Left lobe of liver (tissue), 2 donors: ENCODE data around the gene CIAO1. TPM values are rescaled to one million over a fixed set of nuclear protein-coding genes. Genes with fewer than 3 reads are reported as not detected.
A peak's percentile ranks its signal among the peaks of the same experiment; 100 is the strongest.

Source experiments
- ATAC-seq: fragments of 200-7000 bp; cut with Tn5 transposase; one replicate; pipeline ENCODE4 v1.9.1; 2020; ENCODE audit warnings: mild to moderate bottlenecking, moderate library complexity
- DNase-seq: peaks from one replicate; pipeline ENCODE4 v3.0.0-alpha.2; 2020; ENCODE audit warnings: low spot score
- total RNA-seq: library from RNA; stranded (reverse); gene quantifications from one replicate; pipeline ENCODE4 v1.2.1, GENCODE V29; 2021
- donor health status: DM: no; HTN: no; CAD: no; lungs with moderate emphysema.
- donor health status: DM: no; HTN: yes; CAD: no.

Gene CIAO1
- total RNA-seq, 1 donor from 2014 or later: 45.0 TPM

DNA sequence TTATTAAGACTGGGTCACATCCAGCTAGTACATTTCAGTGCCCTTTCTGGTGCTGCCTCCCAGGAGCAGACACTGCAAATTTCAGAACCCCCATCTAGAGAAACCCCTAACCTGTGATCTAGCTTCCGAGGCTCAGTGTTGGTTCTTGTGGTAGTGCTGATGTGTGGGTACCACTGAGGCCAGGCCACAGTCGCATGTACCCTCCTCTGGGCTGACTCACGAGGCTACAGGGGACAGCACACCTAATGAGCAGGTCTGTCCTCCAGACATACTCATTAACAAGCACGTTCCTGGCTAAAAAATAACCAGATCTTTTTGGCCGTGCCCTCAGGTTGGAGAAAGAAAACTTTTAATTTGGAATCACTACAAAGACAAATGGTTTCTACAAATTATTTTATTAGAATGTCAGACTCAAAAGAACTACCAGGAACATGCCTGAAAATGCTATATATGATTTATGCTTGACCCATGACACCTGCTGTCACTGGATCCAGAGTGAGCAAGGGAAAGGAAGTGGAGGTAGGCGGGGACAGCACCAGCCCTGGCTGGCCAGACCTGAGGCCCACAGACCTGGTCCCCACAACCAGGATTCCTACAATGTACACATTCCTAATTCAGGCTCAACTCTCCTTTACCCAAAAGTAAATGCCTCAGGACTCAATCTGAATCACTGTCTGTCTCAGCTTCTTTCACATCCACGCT is 8.5 kb downstream of the CIAO1 start:
- ATAC-seq: peak; percentile 10
- no peak for DNase-seq

DNA sequence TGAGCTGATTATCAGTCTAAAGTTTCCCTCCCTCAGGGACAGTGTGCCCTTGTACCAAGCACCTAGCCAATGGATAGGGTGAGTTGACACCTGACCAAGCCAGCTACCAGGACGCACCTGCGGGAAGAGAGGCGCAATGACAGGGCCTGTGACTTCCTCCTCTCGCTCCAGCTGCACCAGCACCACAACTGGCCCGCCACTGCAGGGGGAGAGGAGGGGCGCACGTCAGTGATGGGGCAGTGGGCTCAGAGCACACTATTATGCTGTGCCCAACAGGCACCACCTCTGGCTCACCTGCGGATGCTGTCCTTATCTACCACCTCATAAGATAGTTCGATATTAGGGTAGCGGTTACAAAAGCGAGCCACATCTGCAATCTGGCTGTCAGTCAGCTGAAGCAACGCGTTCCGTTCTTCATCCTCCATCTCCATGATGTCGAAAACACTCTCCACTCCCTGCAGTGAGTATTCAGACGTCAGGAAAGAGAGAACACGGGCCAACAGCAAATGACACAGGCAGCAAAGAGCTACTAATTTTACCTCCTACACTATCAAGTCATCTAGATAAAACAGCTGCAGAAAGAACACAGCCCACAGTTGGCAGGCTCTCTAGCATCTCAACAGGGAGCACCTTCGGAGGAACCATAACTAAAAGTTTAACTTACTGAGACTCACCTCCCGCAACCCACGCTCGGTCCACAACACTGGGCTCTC is 10.9 kb downstream of the CIAO1 start:
- no peak for DNase-seq

DNA sequence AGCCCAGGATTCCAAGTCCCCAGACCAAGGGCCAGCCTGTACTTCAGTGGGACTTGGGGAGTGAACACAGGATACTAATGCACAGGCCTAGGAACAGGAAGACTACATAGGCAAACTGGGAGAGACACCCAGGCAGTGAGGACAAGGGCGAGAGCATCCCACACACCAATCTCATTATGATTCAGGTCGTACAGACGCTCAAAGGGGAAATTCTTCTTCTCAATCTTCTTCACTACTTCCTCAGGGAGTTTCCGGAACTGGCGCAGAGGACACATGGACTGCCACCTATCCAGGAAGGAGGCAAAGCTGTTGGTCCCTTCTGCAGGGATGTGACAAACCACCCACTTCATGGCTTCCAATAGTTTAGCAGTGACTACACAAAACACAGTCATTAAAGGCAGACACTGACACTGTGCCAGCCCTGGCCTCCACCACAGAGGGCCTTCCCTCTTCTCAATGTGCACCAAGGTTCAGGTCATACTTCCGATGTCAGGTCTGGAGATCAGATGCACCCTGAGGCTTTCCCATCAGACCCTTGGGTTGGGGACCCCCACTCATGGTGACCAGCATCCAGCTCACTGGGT is 21.3 kb downstream of the CIAO1 start:
- DNase-seq (no peak), ATAC-seq (no peak)

More for the DNA sequence above, 10.9 kb downstream of the CIAO1 start:
- ATAC-seq: no peak

DNA sequence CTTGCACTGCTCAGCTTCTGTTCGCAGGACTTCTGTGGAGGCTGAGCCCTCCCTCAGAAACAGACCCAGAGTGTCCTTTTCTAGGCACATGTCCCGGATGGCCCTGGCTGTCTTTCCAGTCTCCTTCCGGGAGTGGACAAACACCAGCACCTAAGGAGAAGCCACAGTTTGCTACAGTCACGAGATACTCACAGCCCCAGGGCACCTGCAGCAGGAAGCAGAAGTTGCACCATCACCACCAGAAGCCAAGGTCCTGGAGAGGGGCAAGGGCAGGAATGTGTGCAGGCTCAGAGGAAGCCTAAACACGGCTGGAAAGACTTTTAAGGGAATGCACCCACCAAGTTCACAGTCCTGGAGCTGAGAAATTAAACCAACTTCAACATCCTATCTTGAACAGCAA is 25.7 kb downstream of the CIAO1 start:
- no peak for ATAC-seq

DNA sequence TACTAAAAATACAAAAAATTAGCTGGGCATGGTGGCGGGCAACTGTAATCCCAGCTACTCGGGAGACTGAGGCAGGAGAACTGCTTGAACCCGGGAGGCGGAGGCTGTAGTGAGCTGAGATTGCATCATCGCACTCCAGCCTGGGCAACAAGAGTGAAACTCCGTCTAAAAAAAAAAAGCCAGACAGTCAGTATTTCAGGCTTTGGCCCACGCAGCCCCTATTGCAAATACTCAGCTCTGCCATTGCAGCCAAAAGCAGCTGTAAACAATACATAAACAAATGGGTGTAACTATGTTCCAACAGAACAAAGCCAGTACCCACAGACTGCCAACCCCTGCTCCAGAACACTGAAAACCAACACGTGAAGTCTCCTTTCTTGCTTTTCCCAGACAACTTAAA is 28.2 kb downstream of the CIAO1 start:
- ATAC-seq (peak; percentile 38), DNase-seq (peak; percentile 52)

More for the DNA sequence above, 25.7 kb downstream of the CIAO1 start:
- no peak for DNase-seq

DNA sequence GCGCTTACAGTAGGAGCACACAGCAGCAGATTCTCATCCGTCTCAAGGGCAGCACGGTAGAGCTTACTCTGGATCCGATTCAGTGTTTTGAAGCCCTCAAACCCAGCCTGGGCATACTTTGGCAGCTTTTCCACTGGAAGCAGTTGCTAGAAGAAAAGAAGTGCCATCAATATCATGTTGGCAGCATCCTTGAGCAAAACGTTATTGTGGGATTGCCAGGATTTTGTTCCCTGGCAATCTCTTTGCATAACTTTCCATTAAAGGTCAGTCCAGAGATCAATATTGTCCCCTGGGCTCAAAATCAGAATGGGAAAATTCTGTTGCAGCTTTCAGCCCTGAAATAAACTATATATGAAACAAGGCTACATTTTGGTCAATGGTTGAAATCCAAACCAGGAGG is 30.9 kb downstream of the CIAO1 start:
- ATAC-seq (peak; percentile 87), DNase-seq (peak; percentile 79)

DNA sequence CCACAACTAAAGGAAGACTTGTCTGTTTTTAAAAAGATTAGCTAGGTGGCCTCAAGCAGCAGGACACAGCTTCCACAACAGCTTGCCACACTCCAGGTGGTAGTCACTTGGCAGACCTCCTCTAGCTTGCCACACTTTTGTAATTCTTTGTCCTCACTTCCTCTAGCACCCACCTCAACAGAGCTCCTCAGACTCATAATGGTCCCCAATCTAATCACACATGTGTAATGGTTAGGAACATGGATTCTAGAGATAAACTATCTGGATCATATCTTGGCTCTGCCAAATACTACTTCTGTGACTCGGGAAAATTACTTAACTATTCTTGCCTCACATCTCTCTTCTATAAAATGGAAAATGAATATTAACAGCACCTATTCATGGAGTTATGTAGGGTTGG is 35.8 kb downstream of the CIAO1 start:
- ATAC-seq (no peak), DNase-seq (no peak)

DNA sequence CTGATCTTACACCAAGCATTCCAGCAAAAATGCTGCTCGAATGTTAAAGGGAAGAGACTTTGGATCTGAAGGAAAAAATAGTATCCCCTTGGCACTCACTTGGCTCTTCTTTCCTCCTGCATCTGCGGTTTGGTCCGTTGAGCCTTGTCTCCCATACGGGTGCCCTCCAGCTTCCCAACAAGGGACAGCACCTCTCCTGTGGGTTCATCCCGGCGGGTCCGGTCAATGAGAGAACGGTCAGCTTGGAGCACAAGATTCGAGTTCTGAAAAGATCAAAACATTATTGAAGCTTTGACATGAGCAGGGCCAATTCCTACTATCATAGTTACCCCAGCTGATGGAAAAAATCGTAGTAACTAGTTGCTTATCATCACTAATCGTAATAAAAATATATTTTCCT is 38.6 kb downstream of the CIAO1 start:
- ATAC-seq: no peak

DNA sequence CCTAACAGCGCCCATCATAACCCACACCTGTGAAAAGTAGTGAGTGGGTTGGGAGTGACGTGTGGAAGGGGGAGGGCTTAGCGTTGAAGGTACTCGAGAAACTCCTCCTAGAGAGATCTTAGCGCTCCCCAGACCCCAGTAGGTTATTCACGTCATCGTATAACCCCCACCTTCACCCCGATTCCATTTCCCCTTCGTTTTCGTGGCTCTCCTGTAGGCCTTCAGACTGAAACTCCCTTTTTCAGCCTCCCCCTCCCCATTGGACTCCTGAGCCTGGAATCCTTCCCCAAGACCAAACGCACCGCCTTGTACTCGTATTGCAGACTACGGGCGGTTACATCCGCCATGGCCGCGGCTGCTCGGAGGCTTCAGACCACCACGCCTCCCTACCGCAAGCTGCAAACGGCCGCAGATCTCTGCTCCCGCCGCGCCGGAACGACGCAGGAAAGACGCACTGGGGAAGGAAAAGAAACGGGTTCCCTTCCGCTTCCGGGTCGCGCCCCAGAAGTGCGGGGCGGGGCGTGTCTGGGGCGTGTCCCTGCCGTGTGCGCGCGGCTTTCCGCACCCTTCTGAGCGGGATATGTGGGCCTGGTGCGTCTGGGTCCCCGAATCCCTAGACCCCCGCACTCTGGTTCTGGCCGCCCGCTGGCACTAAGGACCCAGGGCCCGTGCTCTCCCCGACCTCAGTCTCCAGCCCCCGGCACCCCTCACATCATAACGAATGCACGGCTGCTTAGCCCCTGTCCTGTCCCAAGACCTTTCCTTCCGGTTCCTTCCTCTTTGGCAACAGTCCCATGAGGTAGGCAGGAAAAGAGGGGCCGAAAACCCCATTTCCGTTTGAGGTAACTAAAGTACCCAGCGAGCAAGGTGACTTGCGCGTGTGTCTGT is 39.3 kb downstream of the CIAO1 start, which contains the start of gene SNRNP200:
Gene SNRNP200, minus strand, starts transcription at position 456 of the 888 bp plus-strand sequence. Its CDS starts 109 bp downstream, at position 347.
- DNase-seq (peak; percentile 89), ATAC-seq (peak; percentile 100)

More for the DNA sequence above, 38.6 kb downstream of the CIAO1 start:
- no peak for DNase-seq

DNA sequence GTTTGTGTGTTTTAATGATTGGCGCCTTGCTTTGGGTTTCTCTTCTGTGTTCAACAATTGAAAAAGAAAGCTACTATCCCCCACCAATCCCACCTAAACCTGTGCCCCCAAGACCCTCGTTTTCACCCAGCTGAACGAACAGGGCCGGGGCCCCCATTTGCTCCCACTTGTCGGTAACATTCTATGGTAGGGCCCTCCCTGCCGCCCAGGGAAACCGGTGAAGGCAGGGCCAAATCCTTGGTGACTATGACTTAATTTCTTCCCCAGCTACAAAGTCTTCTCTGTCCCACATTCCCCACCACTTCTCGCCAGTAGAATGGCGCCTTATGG is 39.9 kb downstream of the CIAO1 start:
- ATAC-seq (no peak), DNase-seq (no peak)

DNA sequence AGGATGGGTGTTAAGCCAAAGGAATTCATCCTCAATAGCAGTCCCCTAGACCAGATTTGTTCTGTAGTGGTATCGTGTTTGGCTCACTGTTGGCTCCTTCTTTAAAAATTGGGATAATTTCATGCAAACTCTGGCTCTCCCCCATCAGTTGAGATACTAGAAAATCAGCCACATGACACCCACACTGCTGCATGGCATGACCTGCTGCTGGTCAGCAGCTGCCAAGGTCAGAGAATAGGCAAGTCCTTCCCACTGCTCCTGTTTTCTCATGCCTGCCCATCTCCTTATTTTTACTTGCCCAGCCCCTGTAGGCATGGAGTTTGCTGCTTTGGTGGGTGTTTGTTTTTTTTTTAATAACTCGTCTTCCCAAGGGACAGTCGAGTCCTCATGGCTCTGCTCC is 40.3 kb downstream of the CIAO1 start:
- DNase-seq (no peak), ATAC-seq (no peak)

DNA sequence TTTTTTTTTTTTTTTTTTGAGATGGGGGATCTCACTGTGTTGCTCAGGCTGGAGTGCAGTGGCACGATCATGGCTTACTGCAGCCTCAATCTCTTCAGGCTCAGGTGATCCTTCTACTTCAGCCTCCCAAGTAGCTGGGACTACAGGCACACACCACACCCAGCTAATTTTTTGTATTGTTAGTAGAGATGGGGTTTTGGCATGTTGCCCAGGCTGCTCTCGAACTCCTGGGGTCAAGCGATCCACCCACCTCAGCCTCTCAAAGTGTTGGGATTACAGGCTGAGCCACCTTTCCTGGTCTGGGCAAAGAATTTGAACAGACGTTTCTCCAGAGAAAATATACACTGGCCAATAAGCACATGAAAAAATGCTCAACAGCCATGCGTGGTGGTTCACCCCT is 42.2 kb downstream of the CIAO1 start:
- ATAC-seq (no peak), DNase-seq (no peak)

DNA sequence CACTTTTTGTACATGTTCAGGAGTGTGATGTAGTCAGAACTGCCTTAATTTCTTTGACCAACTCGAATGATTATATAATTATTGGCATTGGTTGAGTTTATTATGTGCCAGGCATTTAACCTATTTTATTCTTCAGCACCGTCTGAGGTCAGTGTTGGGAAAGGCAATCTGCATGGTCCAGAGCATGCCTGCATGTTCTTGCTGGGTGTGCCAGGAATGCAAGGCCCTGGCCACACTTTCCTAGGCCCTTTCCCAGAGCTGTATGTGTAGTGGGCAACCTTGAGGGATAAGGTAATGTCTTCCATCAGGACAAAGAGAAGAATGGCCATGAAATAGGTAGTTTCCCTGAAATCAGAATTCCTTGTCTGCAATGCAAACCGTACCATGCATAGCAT is 49.0 kb downstream of the CIAO1 start:
- ATAC-seq: no peak
- DNase-seq: no peak

DNA sequence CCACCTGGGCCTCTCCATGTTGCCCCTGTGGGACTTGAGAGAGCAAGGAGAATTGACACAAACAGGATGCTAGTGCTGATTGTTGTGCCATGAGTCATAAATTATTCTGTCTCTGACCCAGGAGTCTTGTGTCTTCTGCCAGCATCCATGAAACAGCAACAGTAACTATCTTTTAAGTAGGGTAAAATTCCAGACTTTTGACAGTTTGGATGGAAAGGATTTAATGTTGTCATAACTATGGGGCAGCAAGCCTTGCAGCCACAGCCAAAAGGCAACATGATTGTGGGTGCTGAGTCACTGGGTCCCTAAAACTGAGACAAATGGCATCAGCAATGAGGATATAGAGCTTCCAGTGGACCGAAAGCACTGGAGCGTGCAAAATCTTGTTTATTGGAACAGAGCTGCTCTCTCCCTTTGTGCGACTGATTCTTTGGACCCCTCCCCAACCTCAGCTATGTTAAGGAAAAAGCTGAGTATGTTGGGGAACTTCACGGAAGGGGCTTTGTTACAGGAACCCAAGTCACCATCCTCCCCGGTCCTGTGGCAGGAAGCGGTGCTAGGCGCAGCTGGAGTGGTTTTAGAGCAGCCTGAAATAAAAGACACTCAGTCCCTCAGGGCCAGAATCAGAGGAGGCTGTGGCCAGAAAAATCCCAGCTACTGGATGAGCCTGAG is 49.5 kb downstream of the CIAO1 start:
- DNase-seq: no peak
- no peak for ATAC-seq

DNA sequence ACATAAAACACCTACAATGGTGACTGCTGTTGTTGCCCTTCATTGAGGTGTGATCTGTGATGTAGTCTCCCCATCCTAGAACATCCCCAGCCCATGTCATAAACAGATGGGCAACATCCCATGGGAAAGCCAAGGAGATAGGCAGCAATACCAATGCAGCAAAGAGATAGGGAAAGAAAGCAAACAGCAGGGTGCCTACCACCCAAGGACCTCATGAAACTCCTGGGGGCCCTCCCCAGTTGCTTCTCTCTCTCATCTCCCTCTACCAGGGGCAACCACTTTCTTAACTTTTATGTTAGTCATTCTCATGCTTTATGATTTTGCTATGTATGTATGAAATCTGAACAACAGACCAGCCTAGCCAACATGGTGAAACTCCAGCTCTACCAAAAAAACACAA is 51.0 kb downstream of the CIAO1 start:
- ATAC-seq (no peak), DNase-seq (no peak)

DNA sequence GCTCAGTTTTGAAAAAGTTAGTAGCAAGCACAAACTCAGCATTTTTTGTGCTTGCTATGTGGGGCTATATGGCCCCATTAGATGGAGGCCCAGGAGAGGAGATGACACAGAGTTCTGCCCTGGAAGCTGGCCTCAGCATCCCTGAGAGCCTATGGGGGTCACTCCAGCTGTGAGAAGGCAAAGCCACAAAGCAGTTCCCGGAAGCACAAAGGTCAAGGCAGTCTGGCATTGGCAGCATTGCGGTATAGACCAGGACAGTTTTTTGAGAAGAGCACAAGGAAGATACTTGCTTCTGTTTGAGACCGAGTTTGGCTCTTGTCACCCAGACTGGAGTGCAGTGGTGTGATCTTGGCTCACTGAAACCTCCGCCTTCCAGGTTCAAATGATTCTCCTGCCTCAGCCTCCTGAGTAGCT is 51.6 kb downstream of the CIAO1 start:
- no peak for ATAC-seq
- no peak for DNase-seq

DNA sequence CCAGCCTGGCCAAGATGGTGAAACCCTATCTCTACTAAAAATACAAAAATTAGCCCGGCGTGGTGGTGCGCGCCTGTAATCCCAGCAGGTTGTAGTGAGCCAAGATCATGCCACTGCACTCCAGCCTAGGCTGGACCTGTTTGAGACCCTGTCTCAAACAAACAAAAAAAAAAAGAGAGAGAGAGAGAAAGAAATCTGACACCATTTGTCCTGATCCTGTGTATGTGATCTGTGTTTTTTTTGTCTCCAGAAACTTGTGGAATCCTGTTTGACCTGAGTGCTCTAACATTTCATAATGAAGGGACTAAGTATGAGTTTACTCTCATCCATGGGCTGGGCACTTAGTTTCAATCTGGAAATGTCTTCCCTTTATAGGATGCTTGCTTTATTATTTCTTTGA is 52.7 kb downstream of the CIAO1 start:
- DNase-seq (no peak), ATAC-seq (no peak)

DNA sequence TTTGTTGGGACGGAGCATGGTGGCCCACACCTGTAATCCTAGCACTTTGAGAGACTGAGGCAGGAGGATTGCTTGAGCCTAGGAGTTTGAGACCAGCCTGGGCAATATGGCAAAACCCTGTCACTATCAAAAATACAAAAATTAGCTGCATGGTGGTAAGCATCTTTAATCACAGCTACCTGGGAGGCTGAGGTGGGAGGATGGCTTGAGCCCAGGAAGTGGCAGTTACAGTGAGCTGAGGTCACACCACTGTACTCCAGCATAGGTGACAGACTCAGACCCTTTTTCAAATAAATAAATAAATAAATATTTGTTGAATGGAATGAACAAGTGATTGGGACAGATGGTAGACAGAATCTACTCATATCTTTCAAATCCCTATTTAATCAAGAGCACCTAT is 53.4 kb downstream of the CIAO1 start:
- ATAC-seq: no peak

DNA sequence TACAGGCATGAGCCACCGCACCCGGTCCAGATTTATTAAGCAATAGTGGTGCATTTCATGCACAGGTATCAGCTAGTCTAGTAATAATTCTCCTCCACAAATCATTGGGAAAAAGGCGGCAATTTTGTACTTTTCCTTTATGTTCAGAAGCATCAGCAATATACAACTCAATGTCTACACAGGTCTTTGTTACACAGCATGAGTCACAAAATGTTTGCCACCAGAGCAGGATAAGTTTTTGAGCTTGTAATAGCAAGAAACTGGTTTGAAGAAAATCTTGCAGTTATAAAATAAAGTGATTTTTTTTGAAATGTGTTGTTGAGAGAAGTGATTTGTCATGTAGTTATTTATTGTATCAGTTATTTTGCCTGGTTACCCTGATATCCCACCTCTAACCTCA is 54.3 kb downstream of the CIAO1 start:
- ATAC-seq: no peak

More for the DNA sequence above, 53.4 kb downstream of the CIAO1 start:
- no peak for DNase-seq

More for the DNA sequence above, 54.3 kb downstream of the CIAO1 start:
- no peak for DNase-seq
